ENCODE measurements around the gene ASPSCR1. TPM values are rescaled to one million over a fixed set of nuclear protein-coding genes. Genes with fewer than 3 reads are reported as not detected.
A peak's percentile ranks its signal among the peaks of the same experiment; 100 is the strongest.

ASPSCR1 gene
- total and polyA plus RNA-seq, 2 of the 13 experiments (the other 11 are each of a cell fraction or from before 2014, with no cell fraction given) = 274 to 314 TPM

DNA sequence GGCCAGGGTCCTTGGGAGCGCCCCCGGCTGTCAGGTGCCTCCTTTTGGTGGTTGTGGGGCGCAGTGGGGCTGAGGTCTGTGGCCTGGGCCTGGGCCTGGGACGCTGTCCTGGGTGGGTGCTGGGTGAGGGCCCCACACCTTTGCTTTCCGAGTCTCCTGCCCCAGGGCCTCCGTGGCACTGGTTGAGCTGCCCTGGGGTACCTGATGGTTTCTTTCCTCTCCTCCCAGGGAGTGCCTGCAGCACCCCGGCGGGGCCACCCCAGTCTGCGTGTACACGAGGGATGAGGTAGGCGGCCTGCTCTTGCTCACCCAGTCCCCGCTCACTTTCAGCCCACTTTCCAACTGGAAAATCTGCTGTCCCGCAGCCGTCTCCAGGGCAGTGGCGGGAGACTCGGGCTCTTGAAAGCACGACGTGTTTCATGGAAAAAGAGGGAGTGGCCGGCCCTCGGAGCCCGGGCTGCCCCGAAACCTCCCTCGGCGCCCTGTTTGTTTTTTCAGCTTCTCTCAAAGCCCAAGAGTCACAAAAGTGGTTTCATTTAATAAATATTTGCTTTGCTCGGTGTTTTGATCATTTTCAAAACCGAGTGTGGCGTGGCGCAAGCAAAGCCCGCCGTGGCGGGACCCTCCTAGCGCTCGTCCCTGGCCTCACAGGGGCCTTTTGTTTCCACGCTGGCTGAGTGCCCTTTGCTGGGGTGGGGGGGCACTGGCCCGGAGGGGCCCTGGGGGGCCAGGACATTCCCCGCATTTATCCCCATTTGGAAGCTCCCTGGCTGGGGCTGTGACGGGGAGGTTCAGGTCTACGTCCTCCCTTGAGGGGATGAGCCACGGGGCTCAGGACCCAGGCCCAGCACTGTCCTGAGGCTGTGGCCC is 17.4 kb downstream of the ASPSCR1 start (continued):
- TF ChIP-seq SRSF9 (IDR thresholded peaks at IDR 0.05; ENCODE audit: borderline replicate concordance, insufficient read depth, low read depth, low read length, poor library complexity, severe bottlenecking) (no peak), NR1H2 (CRISPR knock-in tag; IDR thresholded peaks at IDR 0.05; ENCODE audit: borderline replicate concordance, low read depth) (peak; percentile 75; the same call in 1 of the 2 replicates), POLR2AphosphoS5 (IDR thresholded peaks at IDR 0.05; ENCODE audit: low read depth, low read length) (peak; percentile 55), NRL (CRISPR knock-in tag; IDR thresholded peaks at IDR 0.05; ENCODE audit: borderline replicate concordance) (peak; percentile 59; the same call in 1 of the 2 replicates), HOXA3 (CRISPR knock-in tag; IDR thresholded peaks at IDR 0.05) (peak; percentile 62), CEBPG (CRISPR knock-in tag; IDR thresholded peaks at IDR 0.05) (peak; percentile 57), CHD4 (IDR thresholded peaks at IDR 0.05; ENCODE audit: borderline replicate concordance, low read length) (0 out of 2 replicates have a peak, but pooled peaks have one; percentile 52), JUND (CRISPR knock-in tag; IDR thresholded peaks at IDR 0.05) (peak; percentile 3; the same call in 1 of the 2 replicates), NCOR1 (IDR thresholded peaks at IDR 0.05; ENCODE audit: borderline replicate concordance, low read length) (peak; percentile 73; the same call in 1 of the 2 replicates), FOXK1 (CRISPR knock-in tag; IDR thresholded peaks at IDR 0.05; ENCODE audit: borderline replicate concordance, low read depth) (peak; percentile 45; the same call in 1 of the 2 replicates), KLF6 (CRISPR knock-in tag; IDR thresholded peaks at IDR 0.05) (0 out of 2 replicates have a peak, but pooled peaks have one; percentile 32), ZNF567 (CRISPR knock-in tag; IDR thresholded peaks at IDR 0.05; ENCODE audit: borderline replicate concordance) (0 out of 2 replicates have a peak, but pooled peaks have one; percentile 12), GPN1 (CRISPR knock-in tag; IDR thresholded peaks at IDR 0.05; ENCODE audit: borderline replicate concordance) (no peak), GFI1 (CRISPR knock-in tag; IDR thresholded peaks at IDR 0.05; ENCODE audit: borderline replicate concordance) (no peak), GATA4 (IDR thresholded peaks at IDR 0.05; ENCODE audit: borderline replicate concordance, low read depth) (no peak), REL (CRISPR knock-in tag; conservative IDR thresholded peaks at IDR 0.05) (peak; percentile 57; the same call in 1 of the 2 replicates), ZNF282 (IDR thresholded peaks at IDR 0.05; ENCODE audit: partially characterized antibody) (no peak), TP53 (CRISPR knock-in tag; conservative IDR thresholded peaks at IDR 0.05) (0 out of 2 replicates have a peak, but pooled peaks have one; percentile 56), ZNF430 (CRISPR knock-in tag; IDR thresholded peaks at IDR 0.05) (0 out of 2 replicates have a peak, but pooled peaks have one; percentile 34), CBFB (CRISPR knock-in tag; IDR thresholded peaks at IDR 0.05) (peak; percentile 24; the same call in 1 of the 2 replicates), ADNP (CRISPR knock-in tag; IDR thresholded peaks at IDR 0.05) (no peak), SP1 (IDR thresholded peaks at IDR 0.05) (no peak), SP1 (CRISPR knock-in tag; IDR thresholded peaks at IDR 0.05) (peak; percentile 37; the same call in 1 of the 2 replicates), TAF15 (IDR thresholded peaks at IDR 0.05; ENCODE audit: low read depth, low read length, poor library complexity, severe bottlenecking) (peak; percentile 73)
- TF ChIP-seq, protein P1, sequence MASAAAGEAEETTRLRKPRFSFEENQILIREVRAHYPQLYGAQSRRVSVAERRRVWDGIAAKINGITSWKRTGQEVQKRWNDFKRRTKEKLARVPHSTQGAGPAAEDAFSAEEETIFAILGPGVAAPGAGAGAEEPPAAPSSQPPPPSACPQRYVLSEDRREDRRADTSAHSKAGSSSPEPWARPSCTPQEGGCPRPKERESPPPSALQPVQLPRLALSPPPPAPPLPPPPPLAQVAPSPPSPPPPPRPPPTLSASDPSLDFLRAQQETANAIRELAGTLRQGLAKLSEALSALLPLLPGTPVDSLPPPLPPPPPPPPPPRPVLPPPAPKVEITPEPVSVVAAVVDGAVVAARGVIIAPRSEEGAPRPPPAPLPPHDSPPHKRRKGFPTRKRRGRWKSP (CRISPR knock-in tag; IDR thresholded peaks at IDR 0.05) = peak; percentile 86
- TF ChIP-seq, protein P2, sequence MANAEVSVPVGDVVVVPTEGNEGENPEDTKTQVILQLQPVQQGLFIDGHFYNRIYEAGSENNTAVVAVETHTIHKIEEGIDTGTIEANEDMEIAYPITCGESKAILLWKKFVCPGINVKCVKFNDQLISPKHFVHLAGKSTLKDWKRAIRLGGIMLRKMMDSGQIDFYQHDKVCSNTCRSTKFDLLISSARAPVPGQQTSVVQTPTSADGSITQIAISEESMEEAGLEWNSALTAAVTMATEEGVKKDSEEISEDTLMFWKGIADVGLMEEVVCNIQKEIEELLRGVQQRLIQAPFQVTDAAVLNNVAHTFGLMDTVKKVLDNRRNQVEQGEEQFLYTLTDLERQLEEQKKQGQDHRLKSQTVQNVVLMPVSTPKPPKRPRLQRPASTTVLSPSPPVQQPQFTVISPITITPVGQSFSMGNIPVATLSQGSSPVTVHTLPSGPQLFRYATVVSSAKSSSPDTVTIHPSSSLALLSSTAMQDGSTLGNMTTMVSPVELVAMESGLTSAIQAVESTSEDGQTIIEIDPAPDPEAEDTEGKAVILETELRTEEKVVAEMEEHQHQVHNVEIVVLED (CRISPR knock-in tag; IDR thresholded peaks at IDR 0.05; ENCODE audit: borderline replicate concordance) = no peak
- TF ChIP-seq, protein P3, sequence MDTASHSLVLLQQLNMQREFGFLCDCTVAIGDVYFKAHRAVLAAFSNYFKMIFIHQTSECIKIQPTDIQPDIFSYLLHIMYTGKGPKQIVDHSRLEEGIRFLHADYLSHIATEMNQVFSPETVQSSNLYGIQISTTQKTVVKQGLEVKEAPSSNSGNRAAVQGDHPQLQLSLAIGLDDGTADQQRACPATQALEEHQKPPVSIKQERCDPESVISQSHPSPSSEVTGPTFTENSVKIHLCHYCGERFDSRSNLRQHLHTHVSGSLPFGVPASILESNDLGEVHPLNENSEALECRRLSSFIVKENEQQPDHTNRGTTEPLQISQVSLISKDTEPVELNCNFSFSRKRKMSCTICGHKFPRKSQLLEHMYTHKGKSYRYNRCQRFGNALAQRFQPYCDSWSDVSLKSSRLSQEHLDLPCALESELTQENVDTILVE (CRISPR knock-in tag; IDR thresholded peaks at IDR 0.05) = peak; percentile 86; the same call in 1 of the 2 replicates
